Fibroblast of the aortic adventitia (primary cell): Measurements from ENCODE around the gene DRD2. TPM values are rescaled to one million over a fixed set of nuclear protein-coding genes. Genes with fewer than 3 reads are reported as not detected.

ENCODE experiments used
- small RNA-seq: library from RNA; depleted of rRNA; stranded (forward); fragments of <200 nt; gene quantifications from one replicate; pipeline ENCODE3, GENCODE V24; 2012
- total RNA-seq: library from RNA; depleted of rRNA; stranded (reverse); fragments of >200 nt; gene quantifications from 2 replicates; pipeline ENCODE4 v1.2.3, GENCODE V29; 2012; ENCODE audit warnings: low replicate concordance

DRD2 gene
- total RNA-seq, 1 donor = not detected

Small RNAs within 50 kb of the gene (small RNA-seq; reads per million reads assigned to genes)
- gene MIR4301 = not detected

Other genes starting within 250 kb of the DRD2 start
- 9.8 and 12.7 TPM in 2 replicates for gene TTC12, start 160.8 kb downstream of the DRD2 start, total RNA-seq
- not detected in 2 replicates for gene ANKK1, start 87.6 kb downstream of the DRD2 start, total RNA-seq
- gene TMPRSS5, start 230.9 kb upstream of the DRD2 start, total RNA-seq = 0.09 TPM in 1 of 2 replicates, not detected in the other